GM18870 (cell line): ENCODE results near the gene NRG3.

ENCODE experiments used
- ATAC-seq: cut with Tn5 transposase; IDR thresholded peaks from one replicate; pipeline ENCODE4 v1.9.1; 2021; ENCODE audit warnings: moderate library complexity; ENCODE audit not compliant: unreplicated experiment

The NRG3 gene

DNA sequence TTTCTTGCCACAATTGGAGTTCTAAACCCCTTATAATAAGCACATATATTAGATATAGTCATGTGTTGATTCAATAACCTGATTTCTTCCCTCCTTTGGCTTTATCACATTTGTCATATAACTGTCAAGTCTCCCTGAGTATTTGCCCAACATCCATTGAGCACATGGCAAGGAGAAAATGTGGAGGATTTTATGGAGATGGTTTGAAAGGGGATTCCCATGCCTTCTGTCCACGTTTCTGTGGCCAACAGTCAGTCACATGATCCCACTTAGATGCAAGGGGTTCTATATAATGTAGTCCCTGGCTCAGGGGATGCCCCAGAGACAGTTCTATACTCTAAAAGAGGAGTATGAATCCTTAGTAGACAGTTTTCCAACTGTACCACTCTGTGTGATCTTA, 577.7 kb downstream of the NRG3 start:
- ATAC-seq = no peak

DNA sequence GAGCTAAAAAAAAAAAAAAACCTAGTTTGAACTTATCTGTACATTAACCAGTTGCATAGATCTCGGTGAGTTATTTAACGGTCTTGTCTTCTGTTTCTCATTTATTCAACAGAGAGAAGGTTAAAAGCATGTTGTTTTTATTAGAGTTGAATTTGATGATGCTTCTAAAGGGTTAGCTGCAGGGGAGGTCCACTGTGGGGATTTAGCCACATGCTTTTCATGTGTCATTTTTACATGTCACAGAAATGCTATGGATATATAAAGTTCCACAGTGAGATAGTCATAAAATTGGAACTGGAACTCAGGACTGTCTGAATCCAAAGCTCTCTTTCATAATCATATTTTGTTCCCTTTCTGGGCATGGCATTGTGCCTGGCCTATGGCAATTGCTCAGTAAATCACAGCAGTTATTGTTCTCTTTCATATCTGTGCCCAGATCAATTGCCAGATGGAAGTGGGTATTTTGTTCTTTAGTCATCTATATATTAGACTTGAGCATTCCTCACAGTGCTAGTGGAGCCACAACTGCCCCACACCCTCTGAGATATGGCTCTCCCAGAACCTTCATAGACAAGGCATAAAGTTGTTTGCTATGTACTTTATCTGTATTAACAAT, 578.8 kb downstream of the NRG3 start:
- ATAC-seq = no peak

DNA sequence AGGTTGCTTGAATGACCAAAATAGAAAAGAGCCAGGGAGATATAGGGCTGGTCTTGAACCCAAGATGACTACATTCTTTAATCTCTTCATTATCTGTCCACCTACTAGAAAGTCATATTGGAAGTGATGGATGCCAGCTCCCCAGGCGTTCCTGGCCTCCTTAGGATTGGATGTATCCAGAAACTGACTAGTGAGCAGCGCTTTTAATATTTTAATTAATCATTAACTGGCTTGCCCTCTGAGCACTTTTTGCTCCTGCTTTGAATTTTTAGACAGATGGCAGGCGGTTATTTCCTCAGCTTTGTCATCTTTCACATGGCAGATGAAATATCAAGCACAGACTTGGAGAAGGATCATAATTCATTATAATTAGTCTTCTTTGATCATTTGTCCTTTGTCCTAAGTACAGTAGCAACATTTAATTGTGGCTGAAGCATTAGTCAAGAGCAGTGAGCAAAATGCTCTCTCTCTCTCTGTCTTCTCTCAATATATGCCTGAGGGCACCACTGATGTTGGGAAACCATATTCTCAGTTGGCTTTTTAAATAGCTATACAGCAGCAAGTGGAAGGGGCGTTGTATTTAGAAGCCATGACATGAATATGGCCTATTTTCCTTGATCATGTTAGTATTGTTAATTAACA, 588.0 kb downstream of the NRG3 start:
- ATAC-seq = no peak

DNA sequence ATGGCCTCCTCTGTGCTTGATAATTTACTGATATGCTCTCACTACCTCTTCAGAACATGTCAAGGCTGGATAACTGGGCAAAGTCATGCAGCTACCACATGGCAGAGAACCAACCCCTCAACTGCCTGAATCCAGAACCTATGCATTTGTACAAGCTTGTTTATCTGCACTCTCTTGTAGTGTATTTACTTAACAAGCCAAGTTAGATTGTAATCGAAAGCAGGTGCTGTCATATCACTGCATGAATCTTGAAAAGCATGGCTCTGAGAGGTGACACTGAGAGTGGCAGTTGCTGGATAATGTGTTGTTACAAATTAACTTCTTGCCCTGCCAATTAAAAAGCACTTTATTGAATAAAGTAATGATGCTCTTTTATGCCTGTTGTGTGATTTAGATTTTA, 588.6 kb downstream of the NRG3 start:
- no peak for ATAC-seq

DNA sequence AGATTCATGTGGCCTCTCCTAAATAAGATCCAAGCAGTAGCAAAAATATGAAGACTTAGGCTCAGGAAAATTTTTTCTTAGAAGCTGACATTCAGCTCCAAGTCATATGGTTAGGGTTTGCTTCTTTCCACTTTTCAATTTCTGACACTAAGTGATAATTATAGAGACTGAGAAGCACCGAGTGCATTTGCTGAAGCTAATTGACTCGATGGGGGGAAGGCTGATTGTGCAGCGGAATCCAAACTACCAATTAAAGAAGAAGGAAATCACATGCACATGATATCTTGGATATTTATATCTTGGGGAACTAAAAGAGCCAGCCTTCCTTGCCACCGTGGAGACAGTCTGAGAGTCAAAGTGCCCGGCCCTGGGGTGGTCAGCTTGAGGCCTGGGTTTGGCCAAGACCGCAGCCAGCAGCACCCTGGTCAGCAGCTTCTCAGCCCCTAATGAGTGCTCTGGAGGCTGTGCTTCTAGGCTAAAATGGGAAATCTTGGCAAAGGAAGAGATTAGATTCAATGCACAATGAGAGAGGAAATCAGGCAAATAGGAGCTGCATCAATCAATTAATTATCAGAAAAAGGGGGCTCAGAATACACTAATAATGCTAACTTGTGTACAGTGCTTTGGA, 589.3 kb downstream of the NRG3 start:
- no peak for ATAC-seq

GRCh38 chr10:82464966-82465365, 590.0 kb downstream of the NRG3 start:
- no peak for ATAC-seq

DNA sequence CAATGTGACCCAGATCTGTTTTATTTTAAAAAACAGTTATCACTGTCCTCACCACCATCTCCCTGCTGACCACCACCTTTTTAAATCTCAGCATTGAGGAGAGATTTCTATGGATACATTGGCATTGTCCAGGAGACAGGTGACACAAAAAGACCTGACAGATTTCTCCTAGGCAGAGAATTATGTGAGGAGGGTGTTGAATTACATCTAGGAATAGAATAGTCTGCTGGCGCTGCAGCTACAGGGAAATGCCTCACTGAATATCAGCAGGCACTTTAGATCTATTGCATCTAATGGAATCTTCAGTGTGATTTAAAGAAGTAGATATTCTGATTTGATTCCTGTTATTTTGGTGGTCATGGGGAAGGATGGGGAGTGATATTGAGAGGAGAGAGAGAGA, 593.5 kb downstream of the NRG3 start:
- ATAC-seq = no peak

DNA sequence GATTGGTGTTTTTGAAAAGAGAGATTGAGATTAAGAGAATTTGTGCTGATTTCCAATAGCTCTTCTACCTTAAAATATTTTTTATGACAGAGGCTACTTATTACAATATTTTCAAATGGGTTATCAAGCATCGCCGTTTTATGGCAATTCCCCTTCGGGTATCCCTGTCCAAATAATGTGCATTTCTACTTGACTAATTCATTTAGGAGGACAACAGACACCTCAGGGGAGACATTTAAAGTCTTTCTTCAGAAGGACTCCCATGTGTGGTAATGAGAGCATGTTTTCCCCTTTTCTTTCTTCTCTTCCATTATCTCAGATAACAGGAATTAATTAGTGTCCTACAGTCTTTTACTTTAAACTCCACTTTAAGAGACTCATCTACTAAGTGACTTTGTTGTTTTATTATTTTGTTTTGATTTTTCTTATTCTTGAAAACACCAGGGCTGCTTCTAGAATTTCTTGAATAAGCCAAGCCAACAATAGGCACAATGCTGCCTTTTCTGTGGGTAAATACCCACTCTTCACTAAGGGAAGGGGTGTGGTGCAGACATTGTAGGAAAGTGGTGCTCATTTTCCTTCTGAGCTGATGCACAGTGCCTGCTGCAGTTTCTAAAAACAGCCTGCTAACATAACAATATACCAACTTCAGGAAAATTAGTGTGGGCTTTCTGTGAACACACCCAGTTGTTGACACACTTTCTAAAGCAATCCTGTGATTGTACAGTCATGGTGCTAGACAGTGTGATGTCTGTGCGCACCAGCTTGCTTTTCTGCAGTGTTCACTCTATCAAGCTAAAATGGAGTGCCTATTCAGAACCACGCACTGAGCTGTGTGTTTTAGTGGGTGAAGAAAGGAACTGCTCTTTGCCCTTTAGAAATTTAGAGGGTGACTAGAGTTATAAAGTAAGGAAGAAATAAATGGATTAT, 597.7 kb downstream of the NRG3 start:
- ATAC-seq = no peak

GRCh38 chr10:82477776-82478175, 602.8 kb downstream of the NRG3 start:
- ATAC-seq = no peak

DNA sequence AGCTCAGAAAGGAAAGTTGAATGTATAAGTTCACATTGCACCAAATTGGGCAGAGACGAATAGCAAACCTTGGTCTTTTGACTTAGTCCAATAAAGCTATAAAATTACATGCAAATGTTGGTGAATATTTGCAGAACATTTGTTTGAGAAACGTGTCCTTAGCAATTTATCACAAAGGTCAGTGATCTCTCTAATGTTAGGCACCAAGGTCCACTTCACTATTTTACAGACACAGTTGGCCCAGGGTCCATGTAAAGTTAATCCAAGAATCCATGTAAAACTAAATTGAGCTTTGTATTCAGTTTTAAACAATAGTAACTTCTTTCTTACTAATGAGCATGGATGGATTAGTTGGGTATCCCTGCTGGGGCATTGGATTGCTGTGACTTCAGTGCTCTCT, 617.7 kb downstream of the NRG3 start:
- no peak for ATAC-seq

DNA sequence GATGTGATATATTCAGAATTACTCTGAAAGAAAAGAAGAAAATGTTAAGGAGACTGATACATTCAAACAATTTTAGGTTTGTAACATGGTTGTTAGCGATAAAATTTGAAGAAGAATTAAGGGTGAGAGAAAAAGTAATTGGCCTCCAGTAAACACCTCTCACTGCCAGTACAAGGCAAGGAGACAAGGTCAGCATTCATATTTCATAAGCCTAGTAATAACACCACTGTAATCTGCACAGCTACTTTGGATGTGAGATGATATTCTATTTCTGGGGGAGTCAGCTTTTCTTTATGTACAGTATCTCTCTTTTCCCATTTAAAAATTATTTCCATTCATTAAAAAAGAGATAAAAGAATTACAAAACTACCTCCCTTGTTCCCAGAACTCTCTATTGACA, 621.1 kb downstream of the NRG3 start:
- ATAC-seq = no peak

- ATAC-seq = no peak
Observed at GRCh38 chr10:82497439-82497838, 622.4 kb downstream of the NRG3 start.

- ATAC-seq = no peak
Observed at GRCh38 chr10:82498976-82499375, 624.0 kb downstream of the NRG3 start.

DNA sequence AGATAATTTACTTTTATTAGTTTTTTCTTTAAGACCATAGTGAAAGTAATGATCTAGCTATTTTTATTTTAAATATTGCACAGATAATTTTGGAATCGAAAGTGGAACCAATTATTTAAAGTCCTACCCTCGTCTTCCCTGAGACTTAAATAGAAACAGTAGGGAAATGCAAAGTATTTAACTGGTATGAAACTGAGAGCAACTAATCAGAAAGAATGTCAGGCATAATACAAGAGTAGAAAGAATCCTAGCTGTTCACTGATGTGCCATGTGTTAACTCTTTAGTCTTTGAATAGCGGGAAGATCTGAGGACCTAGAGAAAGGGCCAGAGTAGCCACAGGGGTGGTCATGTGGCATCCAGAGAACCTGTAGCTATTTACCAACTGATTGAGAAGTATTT, 630.0 kb downstream of the NRG3 start:
- no peak for ATAC-seq

- ATAC-seq = no peak
Observed at GRCh38 chr10:82506680-82507376, 631.8 kb downstream of the NRG3 start.

DNA sequence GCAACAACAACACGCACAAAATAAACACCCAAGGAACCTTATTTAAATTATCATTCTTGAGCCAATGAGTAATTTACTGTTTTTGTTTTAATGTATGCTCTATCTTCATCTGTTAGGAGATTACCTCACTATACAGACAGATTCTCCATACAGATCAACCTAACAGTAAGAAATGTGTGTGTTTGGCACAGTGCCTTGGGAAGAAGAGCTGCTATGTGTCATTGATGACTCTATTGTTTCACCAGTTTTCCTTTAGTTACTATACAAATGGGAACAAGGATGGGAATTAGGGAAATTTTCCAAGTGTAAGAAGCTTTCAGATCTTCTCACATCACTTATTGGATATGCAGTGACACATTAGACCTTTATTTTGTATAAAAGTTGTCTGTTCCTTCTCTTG, 640.3 kb downstream of the NRG3 start:
- no peak for ATAC-seq

DNA sequence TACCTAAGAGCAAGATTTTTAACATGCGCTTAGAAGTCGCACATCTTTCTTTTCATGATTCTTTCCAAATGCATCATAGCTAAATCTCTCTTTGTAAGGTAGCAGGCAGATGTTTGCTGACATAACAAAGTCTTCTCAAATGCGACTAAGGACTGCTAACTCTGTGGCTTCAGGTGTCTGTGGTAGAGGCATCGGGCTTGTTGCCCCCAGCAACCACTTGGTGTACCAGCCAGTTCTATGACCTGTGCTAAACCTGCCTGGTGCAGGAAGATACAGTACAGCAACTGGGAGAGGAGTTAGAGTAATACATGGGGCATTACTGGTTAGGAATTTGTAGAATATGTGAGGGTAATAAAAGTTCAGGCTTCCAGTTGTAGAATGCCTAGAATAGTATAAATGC, 654.1 kb downstream of the NRG3 start:
- ATAC-seq = no peak

DNA sequence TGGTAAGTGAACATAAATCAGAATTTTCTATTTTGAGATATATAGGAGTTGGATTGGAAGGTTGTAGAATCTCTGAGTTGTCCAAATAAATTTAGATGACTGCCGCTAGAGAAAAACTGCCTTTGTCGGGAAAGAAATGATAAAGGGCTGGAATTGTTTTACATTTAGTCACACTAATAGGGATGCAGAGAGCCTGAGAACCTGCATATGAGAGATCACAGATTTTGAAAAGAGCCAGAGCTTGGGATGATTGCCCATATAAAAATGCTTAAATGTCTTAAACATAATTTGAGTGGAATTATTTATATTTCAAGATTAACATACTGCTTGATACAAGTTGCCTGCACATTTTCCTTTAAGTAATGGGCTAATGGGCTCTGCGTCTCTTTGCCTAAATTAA, 660.5 kb downstream of the NRG3 start:
- no peak for ATAC-seq

DNA sequence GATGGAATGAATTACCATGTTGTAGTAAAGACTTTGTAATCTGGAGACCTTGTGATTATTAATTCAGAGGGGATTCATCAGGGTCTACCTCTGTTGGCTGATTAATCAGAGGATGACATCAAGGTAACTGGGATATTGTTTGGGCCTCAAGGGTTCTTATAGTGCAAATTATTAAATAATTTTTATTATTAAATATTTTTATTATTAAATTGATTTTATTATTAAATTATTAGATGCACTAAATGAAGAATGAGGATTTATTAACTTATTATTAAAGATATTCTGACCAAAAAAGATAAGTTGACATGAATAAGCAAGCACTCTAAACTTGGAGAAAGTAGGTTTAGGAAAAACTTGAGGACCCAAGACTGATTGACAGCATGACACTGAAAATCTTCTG, 661.7 kb downstream of the NRG3 start:
- no peak for ATAC-seq

GRCh38 chr10:82538272-82538671, 663.3 kb downstream of the NRG3 start:
- ATAC-seq = no peak

- no peak for ATAC-seq
Observed at GRCh38 chr10:82543631-82544030, 668.6 kb downstream of the NRG3 start.
